Stimulated activated CD8-positive, alpha-beta memory T cell treated with anti-CD3 and anti-CD28 coated beads, Interleukin-2, amount 100 ng/mL, for 48 hours (primary cell): Measurements from ENCODE around the gene TCF7.
A peak's percentile ranks its signal among the peaks of the same experiment; 100 is the strongest.

ENCODE experiments used
- DNase-seq, 2 donors: peaks; one replicate each; pipeline ENCODE4 v3.0.0-alpha.2; 2020; ENCODE audit warnings: low read depth in 2 of 2

TCF7 gene

DNA sequence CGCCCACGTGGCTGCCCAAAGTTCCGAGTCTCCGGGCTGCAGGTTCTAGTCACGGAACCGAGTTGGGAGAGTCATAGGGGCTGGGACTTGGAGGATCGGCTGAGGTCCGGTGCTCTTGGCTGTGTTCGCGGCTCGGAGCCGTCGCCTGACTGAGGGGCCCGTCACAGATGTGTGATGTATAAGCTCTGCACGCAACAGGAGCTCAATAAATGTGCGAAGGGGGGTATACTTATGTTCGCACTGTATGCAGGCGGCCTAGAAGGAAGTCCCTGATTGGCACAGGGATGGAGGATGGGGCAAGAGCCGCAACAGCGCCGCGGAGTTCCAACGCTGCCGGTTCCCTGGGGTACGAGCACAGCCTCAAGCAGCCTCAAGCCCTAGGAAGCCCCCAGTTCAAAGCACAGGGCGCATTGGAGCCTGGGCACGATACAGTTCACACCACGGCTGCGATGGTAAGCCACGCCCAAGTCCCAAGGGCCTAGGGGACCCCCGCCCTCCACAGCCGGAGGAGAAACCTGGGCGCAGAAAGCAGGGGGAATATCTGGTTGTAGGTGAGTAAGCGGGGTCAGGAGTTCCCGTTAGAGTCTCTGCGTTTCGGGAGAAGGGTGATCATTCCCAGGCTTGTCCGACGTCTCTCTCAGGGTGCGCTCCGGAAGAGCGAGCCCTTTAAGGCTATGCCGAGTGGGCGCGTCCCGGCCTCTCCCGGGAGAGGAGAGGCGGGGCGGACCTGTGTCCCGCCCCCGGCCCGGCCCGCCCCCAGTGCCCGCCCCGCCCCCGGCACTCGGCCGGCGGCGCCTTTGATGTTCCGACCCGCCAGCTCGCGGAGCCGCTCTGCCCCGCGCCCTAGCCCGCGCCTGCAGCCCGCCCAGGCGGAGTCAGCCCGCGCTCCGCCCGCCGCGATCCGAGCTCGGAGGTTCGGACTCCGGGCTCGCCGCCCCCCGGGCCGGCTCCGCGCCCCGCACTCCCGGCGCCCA is at the start of gene TCF7:
TSS of gene TCF7 (plus strand) at position 780 of the 974 bp plus-strand sequence. CDS start 226 bp downstream, outside the sequence.
- DNase-seq, result peak in 1 of 2 donors; percentile 68

DNA sequence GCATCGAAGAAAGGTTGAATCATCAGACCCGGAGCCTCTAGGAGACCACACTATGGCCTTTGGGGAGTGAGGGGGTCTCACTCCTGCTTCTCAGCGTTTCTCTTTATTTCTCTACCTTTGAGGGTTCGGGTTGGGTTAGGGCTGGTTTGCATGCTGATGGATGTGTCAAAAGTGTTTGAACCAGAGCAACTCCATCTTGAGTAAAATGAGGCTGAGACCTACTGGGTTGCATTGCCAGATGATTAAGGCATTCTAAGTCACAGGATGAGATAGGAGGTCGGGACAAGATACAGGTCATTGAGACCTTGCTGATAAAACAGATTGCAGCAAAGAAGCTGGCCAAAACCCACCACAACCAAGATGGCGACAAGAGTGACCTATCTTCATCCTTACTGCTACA is 44.9 kb upstream of the TCF7 start:
- no peak for DNase-seq

DNA sequence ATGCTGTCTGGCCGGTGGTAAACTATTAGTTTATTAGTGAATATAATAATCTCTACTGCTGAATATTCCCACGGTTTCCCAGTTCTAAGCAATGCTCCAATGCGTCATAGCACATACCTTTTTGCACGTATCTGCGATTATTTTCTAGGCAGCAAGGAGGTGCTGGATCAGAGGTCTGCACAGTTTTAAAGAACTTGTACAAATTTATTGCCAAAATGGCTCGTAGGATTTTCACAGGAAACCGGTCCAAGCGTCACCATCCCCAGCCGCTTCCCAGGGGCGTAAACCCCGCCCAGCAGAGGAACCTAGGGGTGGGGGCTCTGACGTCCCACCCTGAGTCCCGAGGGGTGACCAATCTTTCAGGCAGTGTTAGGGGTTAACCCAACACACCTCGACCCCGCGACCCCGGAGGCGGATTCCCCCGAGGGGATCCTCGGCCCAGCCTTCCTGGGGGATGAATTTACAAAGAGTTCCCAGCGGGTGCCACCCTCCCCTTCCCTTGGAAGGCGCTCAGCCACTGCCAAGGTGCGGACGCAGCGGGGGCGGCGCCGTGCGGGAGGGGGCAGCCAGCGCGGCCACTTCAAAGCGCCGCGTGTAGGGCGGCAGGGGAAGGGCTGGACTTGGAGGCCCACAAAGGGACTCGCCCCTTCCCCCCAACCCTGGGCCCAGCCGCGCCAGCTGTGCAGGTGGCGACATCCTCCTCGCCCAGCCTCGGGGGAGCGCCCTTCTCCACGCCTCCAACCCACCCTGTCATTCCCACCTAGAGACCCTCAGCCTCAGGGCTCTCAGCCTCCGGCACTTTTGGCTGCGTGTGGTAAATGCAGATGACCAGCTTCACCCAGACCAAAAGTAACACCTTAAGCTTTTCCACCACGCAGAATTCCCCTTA is 43.5 kb upstream of the TCF7 start:
- peak; percentile 29 to 33 for DNase-seq

DNA sequence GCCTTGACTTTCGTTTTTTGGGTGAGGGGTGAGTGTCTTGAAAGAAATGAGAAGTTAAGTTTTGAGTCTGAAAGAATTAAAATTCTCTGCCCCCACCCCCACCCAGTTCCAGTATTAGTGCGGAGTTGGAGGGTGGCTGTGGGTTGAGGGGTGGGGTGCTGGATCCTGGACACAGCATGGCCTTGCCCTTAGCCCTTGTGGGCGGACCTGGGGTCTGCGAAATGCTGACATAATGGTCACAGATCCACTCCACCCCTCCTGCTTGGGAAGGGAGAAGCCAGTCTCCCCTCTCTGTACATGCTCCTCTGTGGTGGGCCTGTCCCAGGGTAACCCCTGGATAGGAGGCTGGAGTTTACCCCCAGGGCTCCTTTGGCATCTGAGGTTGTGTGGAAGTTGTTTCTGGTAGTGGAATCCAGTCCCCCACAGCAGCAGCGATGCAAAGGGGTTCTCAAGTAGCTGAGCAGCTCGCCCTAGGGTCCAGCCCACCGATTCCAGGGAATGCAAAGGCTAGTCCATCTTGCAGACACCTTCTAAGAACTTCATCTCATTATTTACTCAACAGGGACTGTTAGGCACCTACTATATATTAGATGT is 42.8 kb upstream of the TCF7 start:
- DNase-seq, result peak in 1 of 2 donors; percentile 16

DNA sequence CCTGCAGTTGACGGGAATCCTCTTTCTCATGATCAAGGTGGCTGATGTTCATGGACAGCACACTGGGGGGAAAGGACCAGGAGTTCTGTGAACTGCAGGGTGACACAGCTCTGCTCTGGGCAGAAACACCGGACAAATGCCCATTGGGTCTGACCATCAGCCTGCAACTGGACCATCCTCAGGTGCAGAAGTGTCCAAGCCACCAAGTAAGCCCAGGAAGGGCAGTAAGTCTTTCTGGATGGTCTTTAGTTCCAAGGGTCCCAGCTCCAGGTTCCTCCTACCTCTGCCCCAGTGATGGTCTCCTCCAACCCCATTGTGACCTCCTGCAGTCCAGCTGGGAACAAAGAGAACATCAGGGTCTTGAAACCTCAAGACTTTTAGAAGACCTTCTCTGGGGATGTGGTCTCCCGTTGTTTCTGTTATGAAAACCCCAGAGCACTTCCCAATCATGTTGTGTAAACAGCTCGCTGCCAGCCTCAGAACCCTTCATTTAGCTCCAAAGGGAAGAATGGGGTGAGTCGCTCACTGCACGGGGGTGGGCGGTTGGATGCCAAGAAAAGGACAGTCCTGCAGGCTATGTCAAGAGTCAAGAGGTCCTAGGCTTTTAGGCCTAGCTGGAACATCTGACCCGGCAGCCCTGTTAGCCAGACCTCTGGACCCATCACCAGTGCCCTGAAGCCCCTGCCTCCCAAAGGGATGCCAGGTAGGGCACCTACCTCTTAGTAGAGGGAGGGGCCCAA is 41.8 kb upstream of the TCF7 start:
- no peak for DNase-seq

DNA sequence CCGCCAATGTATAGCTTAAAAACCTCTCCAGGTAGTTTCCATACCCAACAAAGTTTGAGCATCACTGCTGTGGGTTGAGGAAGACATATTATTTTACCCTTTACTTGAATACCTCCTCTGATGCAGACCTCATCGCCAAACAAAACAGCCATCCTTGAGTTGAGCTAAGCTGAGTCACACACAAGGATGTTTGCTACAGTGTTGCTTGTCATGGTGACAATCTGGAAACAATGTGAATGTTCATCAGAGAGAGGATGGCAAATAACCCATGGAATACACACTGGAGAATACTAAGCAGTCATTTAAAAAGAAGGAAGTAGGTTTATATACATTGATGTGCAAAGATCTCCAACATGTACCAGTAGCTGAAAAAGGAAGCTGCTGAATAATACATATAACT is 41.1 kb upstream of the TCF7 start:
- no peak for DNase-seq

DNA sequence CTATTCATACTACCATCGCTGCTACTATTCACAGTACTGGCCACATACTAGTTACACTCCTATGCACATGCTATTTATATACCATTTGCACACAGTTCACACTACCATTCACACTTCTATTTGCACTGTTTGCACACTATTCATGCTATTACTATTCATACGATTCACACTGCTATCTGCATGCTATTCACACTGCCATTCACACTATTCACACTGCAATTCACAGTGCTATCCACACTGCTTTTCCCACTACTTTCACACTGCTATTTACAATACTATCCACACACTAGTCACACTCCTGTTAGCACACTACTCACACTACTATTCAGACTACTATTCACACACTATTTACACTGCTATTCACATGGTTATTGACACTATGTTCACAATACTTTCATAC is 39.4 kb upstream of the TCF7 start:
- no peak for DNase-seq

DNA sequence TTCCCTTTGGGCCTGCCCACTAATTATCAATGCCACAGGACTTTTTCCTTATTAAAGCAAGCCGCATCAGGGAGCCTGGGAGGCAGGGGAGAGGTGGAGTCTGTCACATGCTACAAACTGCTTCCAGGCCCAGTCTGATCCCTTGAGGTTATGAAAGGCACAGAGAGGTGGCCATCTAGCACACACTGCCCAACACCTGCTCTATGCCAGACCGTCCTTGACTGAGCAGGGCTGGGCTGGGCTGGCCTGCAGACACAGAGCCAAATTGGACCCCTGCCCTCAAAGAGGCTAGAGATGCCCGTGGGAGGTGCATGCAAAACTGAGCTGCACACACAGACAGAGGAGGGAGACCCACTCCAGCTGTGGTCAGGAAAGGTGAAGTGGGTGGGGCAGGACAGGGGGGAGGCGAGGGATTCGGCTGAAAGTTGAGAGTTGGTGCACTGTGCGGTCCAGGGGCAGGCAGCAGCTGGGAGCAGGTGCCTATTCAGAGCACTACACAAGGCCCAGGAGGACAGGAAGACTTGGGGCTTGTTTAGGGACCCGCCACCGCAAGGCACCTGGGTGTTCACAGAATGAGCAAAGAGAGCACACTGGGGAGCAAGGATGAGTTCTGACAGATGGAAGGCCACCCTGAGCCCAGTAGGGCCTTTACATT is 36.4 kb upstream of the TCF7 start:
- DNase-seq, result no peak

DNA sequence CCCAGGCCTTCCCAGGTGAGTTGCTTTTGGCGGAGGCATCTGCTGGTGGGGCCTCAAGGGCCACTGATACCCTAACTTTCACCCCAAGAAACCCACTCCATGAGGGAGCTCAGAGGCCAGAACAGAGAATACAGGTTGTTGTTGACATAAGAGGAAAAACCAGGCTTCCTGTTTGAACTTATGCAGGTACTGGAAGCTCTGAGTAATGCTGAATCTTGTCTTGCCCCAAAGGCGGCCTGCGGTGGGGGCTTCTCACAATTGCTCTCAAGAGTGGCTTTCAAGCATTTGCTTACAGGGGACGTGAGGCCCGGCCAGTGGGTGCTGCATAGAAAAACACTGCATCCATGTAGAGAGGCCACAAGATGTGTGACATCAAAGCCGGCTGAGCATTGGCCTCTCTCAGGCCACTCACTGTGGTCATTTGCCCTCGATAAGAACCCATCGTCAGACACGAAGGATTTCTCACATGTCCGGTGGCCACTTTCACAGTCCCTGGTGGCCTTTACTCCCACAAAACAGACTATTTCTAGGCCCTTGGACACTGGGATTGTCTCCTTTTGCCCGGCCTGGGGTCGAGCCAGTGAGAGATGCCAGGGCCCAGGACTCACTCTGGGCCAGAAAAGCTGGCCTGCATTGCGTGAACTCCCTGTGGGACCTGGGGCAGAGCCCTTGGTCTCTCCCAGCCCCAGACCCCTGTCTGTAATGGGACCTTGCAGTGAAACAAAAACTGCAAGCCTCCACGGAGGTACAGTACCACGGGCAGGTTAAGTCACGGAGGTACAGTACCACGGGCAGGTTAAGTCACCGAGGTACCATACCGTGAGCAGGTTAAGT is 34.5 kb upstream of the TCF7 start:
- DNase-seq, result peak; percentile 64

DNA sequence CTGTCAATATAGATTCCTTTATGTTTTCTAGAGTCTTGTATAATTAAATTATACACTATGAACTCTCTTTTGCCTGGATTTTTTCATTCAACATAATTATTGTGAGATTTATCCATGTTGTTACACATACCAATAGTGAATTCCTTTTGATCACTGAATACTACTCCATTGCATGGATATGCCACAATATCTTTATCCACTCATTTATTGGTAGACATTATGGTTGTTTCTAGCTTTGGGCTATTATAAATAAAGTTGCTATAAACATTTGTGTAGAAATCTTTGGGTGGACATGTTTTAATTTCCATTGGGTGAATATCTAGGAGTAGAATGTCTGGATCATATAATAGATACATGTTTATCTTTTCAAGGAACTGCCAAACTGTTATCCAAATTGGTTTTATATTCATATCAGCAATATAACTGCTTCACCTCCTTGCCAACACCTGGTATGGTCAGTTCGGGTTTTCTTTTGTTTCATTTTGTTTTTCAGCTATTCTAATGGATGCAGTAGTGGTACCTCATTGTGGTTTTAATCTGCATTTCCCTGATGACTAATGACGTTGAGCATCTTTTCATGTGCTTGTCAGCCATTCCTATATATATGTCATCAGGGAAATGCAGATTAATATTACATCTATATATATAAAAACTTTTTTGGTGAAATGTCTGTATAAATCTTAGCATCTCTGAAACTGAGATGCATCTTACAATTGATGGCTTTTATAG is 32.1 kb upstream of the TCF7 start:
- no peak for DNase-seq

DNA sequence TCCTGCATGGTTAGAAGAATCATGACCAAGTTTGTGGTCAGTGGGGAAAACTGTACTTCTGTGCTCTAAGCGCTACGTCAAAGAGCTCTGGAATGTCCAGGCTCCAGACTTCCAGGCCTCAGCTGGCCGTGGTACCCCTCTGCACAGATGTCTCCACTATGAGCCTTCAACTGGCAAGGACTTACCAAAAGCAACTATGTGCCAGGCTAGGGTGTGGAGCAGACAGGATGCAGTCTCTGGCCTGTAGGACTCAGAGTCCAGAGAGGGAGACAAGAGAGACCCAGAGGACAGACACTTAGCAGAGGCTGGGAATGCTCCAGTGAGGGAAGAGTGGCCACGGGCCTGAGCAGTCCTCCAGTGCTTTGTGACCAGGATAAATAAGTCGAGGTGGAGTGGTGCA is 31.0 kb upstream of the TCF7 start:
- no peak for DNase-seq

DNA sequence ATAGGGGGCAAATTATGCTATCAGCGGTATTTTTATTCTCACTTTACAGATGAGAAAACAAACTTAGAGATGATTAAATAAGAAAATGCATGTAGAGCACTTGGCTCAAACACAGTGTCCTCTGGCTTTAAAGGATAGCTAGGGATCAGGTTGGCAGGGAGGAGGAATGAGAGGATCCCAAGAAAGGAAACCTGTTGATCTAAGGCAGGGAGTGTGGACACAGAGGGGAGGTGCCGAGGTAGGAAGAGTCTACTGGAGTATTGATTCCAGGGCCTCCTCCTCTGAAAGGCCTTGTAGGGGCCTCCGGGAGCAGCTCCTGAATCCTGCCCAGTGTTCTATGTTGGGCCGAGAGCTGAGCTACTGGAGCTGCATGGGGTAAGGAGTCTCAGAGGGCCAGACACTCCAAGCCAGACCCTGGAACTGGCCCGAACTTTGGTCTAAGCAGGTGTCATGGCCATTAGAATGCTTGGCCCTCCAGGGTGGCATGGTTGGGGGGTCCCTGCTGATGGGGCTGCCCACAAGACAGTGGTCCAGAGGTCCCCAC is 30.4 kb upstream of the TCF7 start:
- no peak for DNase-seq

DNA sequence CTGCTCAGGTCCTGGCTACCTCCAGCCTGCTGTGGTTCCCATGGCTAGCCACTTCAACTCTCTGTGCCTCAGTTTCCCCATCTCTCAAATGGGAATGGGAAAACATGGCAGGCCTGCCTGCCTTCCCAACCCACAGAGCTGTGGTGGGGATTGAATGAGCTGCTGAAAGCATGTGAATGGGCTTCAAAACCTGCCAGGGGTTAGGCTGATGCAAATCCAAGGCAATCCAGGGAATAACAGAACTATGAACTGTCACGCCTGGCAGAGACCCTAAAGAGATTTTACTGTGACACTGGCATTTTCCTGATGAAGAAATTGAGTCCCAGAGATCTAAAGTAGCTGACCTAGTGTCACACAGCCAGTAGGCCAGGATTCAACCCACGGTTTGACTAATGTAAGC is 29.9 kb upstream of the TCF7 start:
- DNase-seq, result no peak

DNA sequence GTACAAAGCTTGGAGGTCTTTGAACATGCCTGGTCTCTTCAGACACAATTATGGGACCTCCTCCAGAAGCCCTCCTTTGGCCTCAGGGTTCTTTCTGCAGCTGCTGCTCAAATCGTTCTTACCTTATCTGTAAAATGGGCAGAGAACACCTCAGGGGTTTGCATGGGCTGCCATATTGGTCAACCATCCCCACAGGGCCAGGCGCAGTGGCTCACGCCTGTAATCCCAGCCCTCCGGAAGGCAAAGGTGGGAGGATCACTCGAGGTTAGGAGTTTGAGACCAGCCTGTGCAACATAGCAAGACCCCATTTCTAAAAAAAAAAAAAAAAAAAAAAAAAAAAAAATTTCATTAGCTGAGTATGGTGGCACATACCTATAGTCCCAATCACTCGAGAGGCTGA is 29.1 kb upstream of the TCF7 start:
- no peak for DNase-seq

DNA sequence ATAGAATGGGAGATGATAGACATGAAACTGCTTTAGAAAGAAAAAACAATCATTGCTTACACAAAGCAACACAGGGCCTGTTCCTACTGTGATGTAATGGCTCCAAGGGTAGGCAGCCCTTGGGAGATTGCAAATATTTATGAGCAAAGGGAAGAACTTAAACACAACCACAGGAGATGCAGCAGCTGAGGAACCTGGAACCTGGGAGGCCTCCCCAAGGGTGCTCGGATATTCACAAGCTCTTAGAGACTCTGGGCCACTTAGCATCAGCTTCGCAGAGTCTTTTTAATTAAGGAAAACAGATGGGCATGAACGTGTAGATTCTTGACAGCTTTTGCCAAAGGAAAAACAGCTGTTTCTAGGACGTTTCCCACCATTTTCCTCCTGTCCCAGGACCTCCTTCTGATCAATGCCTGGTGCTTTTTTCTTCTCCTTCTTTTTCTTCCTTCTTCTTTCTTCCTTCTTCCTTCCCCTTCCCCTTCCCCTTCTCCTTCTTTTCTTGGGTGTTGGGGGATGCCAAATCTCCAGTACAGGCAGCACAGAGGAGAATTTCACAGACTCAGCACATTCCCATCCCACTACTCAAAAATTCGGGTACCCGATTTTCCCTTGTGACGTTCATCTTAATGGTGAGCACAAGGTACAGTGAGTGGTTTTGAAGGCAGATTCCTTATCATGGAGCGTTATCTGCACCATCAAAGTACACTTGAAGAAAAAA is 28.1 kb upstream of the TCF7 start:
- DNase-seq, result no peak

DNA sequence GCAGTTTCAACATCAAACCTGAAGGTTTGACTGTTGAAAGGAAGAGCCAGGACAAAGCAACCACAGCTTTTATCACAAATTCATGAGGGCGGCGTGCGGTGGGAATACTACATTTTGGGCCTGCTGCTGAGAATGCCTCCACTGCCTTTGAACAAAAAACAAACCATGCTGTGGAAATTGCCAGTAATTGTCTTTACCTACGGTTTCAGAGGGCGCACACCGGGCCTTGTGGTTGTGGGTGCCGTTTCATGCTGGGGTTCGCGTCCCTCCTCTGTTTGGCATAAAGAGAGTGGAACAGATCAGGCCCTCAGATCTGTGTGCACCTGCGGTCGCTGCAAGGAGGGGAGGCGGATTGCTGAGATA is 27.6 kb upstream of the TCF7 start:
- peak; percentile 61 to 69 for DNase-seq

DNA sequence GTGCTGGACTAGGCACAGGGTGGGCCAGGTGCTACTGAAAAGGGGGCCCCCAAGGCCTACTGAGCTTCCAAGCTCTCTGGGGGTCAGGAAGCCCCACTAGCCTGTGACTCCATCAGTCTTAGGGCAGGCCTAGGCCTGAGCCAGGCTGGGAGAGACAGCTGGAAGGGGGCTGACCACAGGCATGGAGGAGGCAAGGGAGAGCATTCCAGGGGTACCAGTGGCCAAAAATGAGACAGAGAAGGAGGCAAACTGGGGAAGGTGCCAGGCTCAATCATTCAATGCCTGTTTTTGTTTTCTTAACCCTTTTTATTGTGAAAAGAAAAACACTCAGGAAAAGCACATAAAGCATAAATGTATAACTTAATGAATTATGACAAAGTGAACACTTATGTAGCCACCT is 26.2 kb upstream of the TCF7 start:
- no peak for DNase-seq

DNA sequence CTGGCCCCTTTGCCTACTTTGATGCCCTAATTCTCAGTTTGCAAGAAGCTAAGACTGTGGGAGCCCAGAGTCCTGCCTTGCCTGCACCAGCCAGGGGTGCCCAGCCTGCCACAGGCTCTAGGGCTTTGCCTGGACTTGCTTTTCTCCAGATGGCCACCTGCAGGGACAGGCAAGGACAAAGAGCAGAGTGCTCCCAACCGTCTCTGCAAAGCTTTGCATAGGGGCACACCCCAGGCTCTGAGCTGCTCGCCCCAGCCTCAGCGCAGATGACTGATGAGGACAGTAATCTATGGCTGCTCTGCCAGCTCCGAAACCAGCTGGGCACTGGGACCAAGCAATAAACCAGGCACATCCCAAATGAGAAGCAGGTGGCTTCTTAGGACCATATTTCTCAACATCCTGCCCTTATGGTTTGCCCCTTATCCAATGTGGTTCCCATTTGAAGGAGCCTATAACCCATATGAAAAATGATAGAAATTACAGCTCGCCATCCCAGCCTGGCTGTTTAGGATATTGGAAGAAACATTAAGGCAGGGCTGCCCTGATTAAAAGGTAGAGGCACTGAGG is 25.4 kb upstream of the TCF7 start:
- no peak for DNase-seq
